SU-DHL-6 (cell line): ENCODE results near the gene CLEC16A.

Experiments
- H2AFZ ChIP-seq: fragments of 200-600 bp; sonication (generic); 2 replicates; pipeline ENCODE4 v1.6.1; 2014; ENCODE audit warnings: low read depth, mild to moderate bottlenecking, moderate library complexity, mixed read lengths, antibody characterized with exemption, low read length; ENCODE audit not compliant: severe bottlenecking
- H3F3A ChIP-seq: fragments of 200-600 bp; shearing (Covaris generic); 2 replicates; pipeline ENCODE4 v1.6.0; 2016; ENCODE audit warnings: antibody characterized with exemption, mild to moderate bottlenecking; ENCODE audit not compliant: insufficient read depth
- H3K27ac ChIP-seq: fragments of 200-600 bp; sonication (generic); 2 replicates; pipeline ENCODE4 v1.5.1; 2016; ENCODE audit warnings: low read depth, mild to moderate bottlenecking, low read length, moderate library complexity, mixed read lengths
- H3K27me3 ChIP-seq: fragments of 200-600 bp; sonication (generic), shearing (Covaris generic); 2 replicates; pipeline ENCODE4 v1.6.0; 2014; ENCODE audit warnings: mild to moderate bottlenecking, low read length
- H3K36me3 ChIP-seq: fragments of 200-600 bp; sonication (generic); 2 replicates; pipeline ENCODE4 v1.6.1; 2014; ENCODE audit warnings: mild to moderate bottlenecking, low read length, mixed read lengths
- H3K4me2 ChIP-seq: fragments of 300-600, 200-600 bp; shearing (Covaris generic), sonication (generic); 2 replicates; pipeline ENCODE4 v1.6.0; 2014; ENCODE audit warnings: low read length, low read depth, mild to moderate bottlenecking; ENCODE audit not compliant: poor library complexity, severe bottlenecking
- H3K4me3 ChIP-seq: fragments of 200-600 bp; sonication (generic); 2 replicates; pipeline ENCODE4 v1.5.1; 2014; ENCODE audit warnings: antibody characterized with exemption, low read length, mild to moderate bottlenecking, mixed read lengths; ENCODE audit not compliant: insufficient read depth, poor library complexity, severe bottlenecking
- H3K79me2 ChIP-seq: fragments of 200-600 bp; sonication (generic); 2 replicates; pipeline ENCODE4 v1.6.1; 2014; ENCODE audit warnings: mild to moderate bottlenecking, low read length, moderate library complexity; ENCODE audit not compliant: insufficient read depth
- H3K9ac ChIP-seq: fragments of 200-600 bp; sonication (generic); 2 replicates; pipeline ENCODE4 v1.7.0; 2014; ENCODE audit warnings: mild to moderate bottlenecking, low read length
- H3K9me2 ChIP-seq: fragments of 200-600 bp; sonication (generic); replicated peaks from 2 replicates; pipeline ENCODE4 v1.6.1; 2014; ENCODE audit warnings: low read length; ENCODE audit not compliant: insufficient read depth
- H3K9me3 ChIP-seq: fragments of 200-600 bp; sonication (generic); 2 replicates; pipeline ENCODE4 v1.6.1; 2014; ENCODE audit warnings: low read length, mixed read lengths; ENCODE audit not compliant: insufficient read depth
- H4K20me1 ChIP-seq: fragments of 200-600 bp; sonication (generic); 2 replicates; pipeline ENCODE4 v1.6.1; 2014; ENCODE audit warnings: low read depth, mild to moderate bottlenecking, antibody characterized with exemption, low read length, moderate library complexity, mixed read lengths
- CTCF ChIP-seq: fragments of 200-600 bp; sonication (generic); IDR thresholded peaks from one replicate; pipeline ENCODE4 v1.5.1; 2017; ENCODE audit warnings: antibody characterized with exemption, mild to moderate bottlenecking, low read length, moderate library complexity; ENCODE audit not compliant: insufficient read depth, poor library complexity, severe bottlenecking
- EZH2phosphoT487 ChIP-seq: fragments of 200-600 bp; sonication (generic), shearing (Covaris generic); conservative IDR thresholded peaks from 2 replicates; pipeline ENCODE4 v1.6.1; 2018; ENCODE audit warnings: mild to moderate bottlenecking, antibody characterized with exemption, low read length, moderate library complexity, mixed read lengths

Gene CLEC16A

GRCh38 chr16:11213373-11213772, 269.0 kb downstream of the CLEC16A start:
- Histone ChIP-seq H3F3A (no peaks in the 10 kb centered on the region), H3K27ac (no peak overlapping the region)
- TF ChIP-seq EZH2phosphoT487 (no peak), CTCF (no peak)

GRCh38 chr16:11213799-11214198, 269.4 kb downstream of the CLEC16A start:
- Histone ChIP-seq H3K27ac (no peak overlapping the region), H3F3A (no peaks in the 10 kb centered on the region), H3K9me3 (peaks cover 7% of the 10 kb centered on the region; the same call in 1 of the 2 replicates), H3K4me2 (no peak overlapping the region), H4K20me1 (no peaks in the 10 kb centered on the region), H3K4me3 (no peak overlapping the region), H3K9me2 (no peaks in the 10 kb centered on the region), H2AFZ (no peak overlapping the region), H3K79me2 (no peaks in the 10 kb centered on the region), H3K27me3 (no peaks in the 10 kb centered on the region), H3K36me3 (no peaks in the 10 kb centered on the region; the same call in 1 of the 2 replicates), H3K9ac (no peak overlapping the region)
- TF ChIP-seq CTCF: no peak
- TF ChIP-seq EZH2phosphoT487: no peak

More at GRCh38 chr16:11213373-11213772, 269.0 kb downstream of the CLEC16A start:
- Histone ChIP-seq H2AFZ (no peak overlapping the region), H3K9ac (no peak overlapping the region), H3K4me2 (no peak overlapping the region), H3K79me2 (no peaks in the 10 kb centered on the region), H3K36me3 (no peaks in the 10 kb centered on the region), H4K20me1 (no peaks in the 10 kb centered on the region), H3K9me3 (peaks cover 2% of the 10 kb centered on the region; the same call in 1 of the 2 replicates), H3K4me3 (no peak overlapping the region), H3K27me3 (no peaks in the 10 kb centered on the region), H3K9me2 (no peaks in the 10 kb centered on the region)

DNA sequence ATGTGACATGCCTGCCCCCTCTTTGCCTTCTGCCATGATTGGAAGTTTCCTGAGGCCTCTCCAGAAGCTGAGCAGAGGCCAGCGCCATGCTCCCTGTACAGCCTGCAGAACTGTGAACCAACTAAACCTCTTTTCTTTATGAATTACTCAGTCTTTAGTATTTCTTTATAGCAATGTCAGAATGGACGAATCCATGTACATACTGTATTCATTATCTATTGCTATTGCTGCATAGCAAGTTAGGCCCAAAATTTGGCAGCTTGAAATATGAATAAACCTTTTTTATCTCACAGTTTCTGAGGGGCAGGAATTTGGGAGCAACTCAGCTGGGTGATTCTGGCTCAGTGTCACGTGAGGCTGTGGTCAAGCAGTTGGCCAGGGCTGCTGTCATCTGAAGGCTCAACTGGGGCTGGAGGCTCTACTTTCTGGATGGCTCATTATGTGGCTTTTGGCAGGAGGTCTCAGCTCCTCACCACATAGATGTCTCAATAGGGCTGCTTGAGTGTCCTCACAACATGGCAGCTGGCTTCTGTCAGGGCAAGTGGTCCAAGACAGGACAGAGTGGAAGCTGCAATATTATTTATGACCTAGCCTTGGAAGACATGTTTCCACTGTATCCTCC, 271.7 kb downstream of the CLEC16A start:
- Histone ChIP-seq H3K27me3 (no peaks in the 10 kb centered on the region), H4K20me1 (no peaks in the 10 kb centered on the region), H3F3A (no peaks in the 10 kb centered on the region)

More for the DNA sequence above, 271.7 kb downstream of the CLEC16A start:
- Histone ChIP-seq H3K9ac (no peak overlapping the region), H2AFZ (no peak overlapping the region), H3K27ac (no peak overlapping the region), H3K4me3 (no peak overlapping the region), H3K36me3 (no peaks in the 10 kb centered on the region; the same call in 1 of the 2 replicates), H3K4me2 (no peak overlapping the region), H3K9me2 (no peaks in the 10 kb centered on the region), H3K9me3 (peaks cover 9% of the 10 kb centered on the region; the same call in 1 of the 2 replicates), H3K79me2 (no peaks in the 10 kb centered on the region)
- TF ChIP-seq EZH2phosphoT487: no peak
- TF ChIP-seq CTCF: no peak
